Measurements from ENCODE around the gene PATL2. TPM values are rescaled to one million over a fixed set of nuclear protein-coding genes. Genes with fewer than 3 reads are reported as not detected.
"Not testable (repeated sequence)": the region's sequence is repeated elsewhere in the genome, so short reads cannot be mapped to it uniquely, and the experiment has no call there.

Gene PATL2
- total RNA-seq, 1 donor from 2014 or later, result not detected

DNA sequence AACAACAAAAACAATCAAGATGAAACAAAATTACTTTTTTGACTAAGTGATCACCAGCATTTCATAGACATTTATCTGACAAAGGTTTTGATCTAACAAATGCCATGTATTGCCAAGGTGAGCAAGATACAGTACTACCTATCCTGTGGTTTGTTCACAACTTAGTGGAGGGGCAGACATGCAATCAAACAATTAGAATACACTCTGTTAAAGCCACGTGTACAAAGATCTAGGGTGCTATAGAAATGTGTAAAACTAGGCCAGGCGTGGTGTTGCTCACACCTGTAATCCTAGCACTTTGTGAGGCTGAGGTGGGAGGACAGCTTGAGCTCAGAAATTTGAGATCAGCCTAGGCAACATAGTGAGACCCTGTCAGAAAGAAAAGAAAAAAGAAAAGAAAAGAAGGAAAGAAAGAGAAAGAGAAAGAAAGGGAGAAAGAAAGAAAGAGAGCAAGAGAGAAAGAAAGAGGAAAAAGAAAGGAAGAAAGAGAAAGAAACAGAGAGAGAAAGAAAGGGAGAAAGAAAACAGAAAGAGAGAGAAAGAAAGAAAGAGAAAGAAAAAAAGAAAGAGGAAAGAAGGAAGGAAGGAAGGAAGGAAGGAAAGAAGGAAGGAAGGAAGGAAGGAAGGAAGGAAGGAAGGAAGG lies 23.8 kb upstream of the PATL2 start:
- DNase-seq (ENCODE audit: low spot score), result no peak
- peaks cover 14% of the 10 kb centered on the region for H3K36me3 Mint-ChIP-seq
- no peak overlapping the region for H2AFZ ChIP-seq (replicated peaks)
- no peak overlapping the region for H3K4me3 ChIP-seq
- no peaks in the 10 kb centered on the region for H3K79me2 ChIP-seq (ENCODE audit: low read depth)
- H3K9me3 ChIP-seq (ENCODE audit: low read depth), result no peaks in the 10 kb centered on the region
- H3K27ac ChIP-seq, result no peak overlapping the region
- no peaks in the 10 kb centered on the region for H3F3A ChIP-seq (ENCODE audit: low read depth)
- peaks cover 8% of the 10 kb centered on the region for H3K27me3 ChIP-seq
- no peak overlapping the region for H3K4me3 Mint-ChIP-seq
- H3K4me1 Mint-ChIP-seq, result peaks cover 16% of the 10 kb centered on the region
- H3K27me3 Mint-ChIP-seq (ENCODE audit: insufficient read depth, low read depth), result no peaks in the 10 kb centered on the region
- no peaks in the 10 kb centered on the region for H3K36me3 ChIP-seq
- no peaks in the 10 kb centered on the region for H3K4me1 ChIP-seq
- peaks cover 5% of the 10 kb centered on the region for H3K9me3 Mint-ChIP-seq
- H3K9ac ChIP-seq, result no peak overlapping the region
- no peak for TF ChIP-seq EZH2phosphoT487 (IDR thresholded peaks at IDR 0.05)
- TF ChIP-seq, protein P1, sequence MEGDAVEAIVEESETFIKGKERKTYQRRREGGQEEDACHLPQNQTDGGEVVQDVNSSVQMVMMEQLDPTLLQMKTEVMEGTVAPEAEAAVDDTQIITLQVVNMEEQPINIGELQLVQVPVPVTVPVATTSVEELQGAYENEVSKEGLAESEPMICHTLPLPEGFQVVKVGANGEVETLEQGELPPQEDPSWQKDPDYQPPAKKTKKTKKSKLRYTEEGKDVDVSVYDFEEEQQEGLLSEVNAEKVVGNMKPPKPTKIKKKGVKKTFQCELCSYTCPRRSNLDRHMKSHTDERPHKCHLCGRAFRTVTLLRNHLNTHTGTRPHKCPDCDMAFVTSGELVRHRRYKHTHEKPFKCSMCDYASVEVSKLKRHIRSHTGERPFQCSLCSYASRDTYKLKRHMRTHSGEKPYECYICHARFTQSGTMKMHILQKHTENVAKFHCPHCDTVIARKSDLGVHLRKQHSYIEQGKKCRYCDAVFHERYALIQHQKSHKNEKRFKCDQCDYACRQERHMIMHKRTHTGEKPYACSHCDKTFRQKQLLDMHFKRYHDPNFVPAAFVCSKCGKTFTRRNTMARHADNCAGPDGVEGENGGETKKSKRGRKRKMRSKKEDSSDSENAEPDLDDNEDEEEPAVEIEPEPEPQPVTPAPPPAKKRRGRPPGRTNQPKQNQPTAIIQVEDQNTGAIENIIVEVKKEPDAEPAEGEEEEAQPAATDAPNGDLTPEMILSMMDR (IDR thresholded peaks at IDR 0.05), result no peak
- no peak for TF ChIP-seq EZH2 (IDR thresholded peaks at IDR 0.05)
- H3K27ac Mint-ChIP-seq, result no peak overlapping the region
- H3K4me2 ChIP-seq, result no peak overlapping the region
- no peaks in the 10 kb centered on the region for H4K20me1 ChIP-seq (ENCODE audit: low read depth)

DNA sequence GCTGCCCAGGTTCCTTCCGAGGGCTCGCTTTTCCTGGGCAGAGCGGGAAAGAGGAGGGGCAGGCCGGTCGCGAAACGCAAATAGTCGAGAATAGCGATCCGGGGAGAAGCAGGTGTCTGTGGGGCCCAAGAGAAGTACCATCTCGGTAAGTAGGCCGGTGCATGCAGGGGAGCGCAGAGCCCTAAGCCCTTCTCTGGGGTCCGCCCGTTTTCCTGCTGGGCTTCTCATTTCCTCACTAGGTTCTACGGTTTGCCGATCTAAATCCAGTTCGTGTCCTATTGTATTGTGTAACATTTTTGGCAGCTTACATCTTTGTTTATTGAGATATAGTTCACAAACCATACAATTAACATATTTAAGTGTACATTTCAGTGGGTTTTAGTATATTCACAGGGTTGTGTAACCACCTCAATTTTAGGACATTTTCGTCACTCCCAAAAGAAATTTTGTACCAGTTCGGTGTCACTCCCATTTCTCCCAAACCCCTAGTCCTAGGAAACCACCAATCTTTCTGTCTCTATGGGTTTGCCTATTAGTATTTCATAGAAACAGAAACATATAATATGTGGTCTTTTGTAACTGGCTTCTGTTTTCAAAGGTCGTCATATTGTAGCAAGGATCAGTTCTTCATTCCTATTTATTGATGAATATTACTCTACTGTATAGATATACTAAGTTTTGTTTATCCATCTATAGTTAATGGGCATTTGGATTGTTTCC lies 18.4 kb upstream of the PATL2 start:
- peak; percentile 40 for DNase-seq (ENCODE audit: low spot score)
- Mint-ChIP-seq H3K4me1 (peaks cover 24% of the 10 kb centered on the region), H3K9me3 (no peaks in the 10 kb centered on the region), H3K4me3 (peak overlapping the region; percentile 97), H3K36me3 (peaks cover 14% of the 10 kb centered on the region), H3K27me3 (ENCODE audit: insufficient read depth, low read depth) (peaks cover 3% of the 10 kb centered on the region), H3K27ac (peak overlapping the region; percentile 90)
- H3K9me3 ChIP-seq (ENCODE audit: low read depth), result no peaks in the 10 kb centered on the region
- H3K27me3 ChIP-seq, result peaks cover 33% of the 10 kb centered on the region
- H3K9ac ChIP-seq, result no peak overlapping the region
- H3K79me2 ChIP-seq (ENCODE audit: low read depth), result no peaks in the 10 kb centered on the region
- H3K4me3 ChIP-seq, result peak overlapping the region; percentile 53
- TF ChIP-seq EZH2phosphoT487 (IDR thresholded peaks at IDR 0.05) (no peak), EZH2 (IDR thresholded peaks at IDR 0.05) (no peak)
- TF ChIP-seq, protein P1 (IDR thresholded peaks at IDR 0.05), result no peak
- no peaks in the 10 kb centered on the region for H3K4me1 ChIP-seq
- H3K27ac ChIP-seq, result no peak overlapping the region
- peak overlapping the region; percentile 85 for H3K4me2 ChIP-seq
- no peaks in the 10 kb centered on the region for H4K20me1 ChIP-seq (ENCODE audit: low read depth)
- H3K36me3 ChIP-seq, result no peaks in the 10 kb centered on the region
- peak overlapping the region; percentile 81 for H2AFZ ChIP-seq (replicated peaks)
- peaks cover 18% of the 10 kb centered on the region for H3F3A ChIP-seq (ENCODE audit: low read depth)

GRCh38 chr15:44728576-44729407 lies 17.7 kb upstream of the PATL2 start:
- Histone ChIP-seq H3K27me3 (peaks cover 33% of the 10 kb centered on the region), H3F3A (ENCODE audit: low read depth) (peaks cover 18% of the 10 kb centered on the region), H2AFZ (replicated peaks) (peak overlapping the region; percentile 81), H3K36me3 (no peaks in the 10 kb centered on the region), H3K4me1 (no peaks in the 10 kb centered on the region), H3K79me2 (ENCODE audit: low read depth) (no peaks in the 10 kb centered on the region), H3K4me3 (peak overlapping the region; percentile 53), H3K9me3 (ENCODE audit: low read depth) (no peaks in the 10 kb centered on the region), H3K27ac (no peak overlapping the region), H4K20me1 (ENCODE audit: low read depth) (no peaks in the 10 kb centered on the region), H3K4me2 (peak overlapping the region; percentile 85), H3K9ac (no peak overlapping the region)
- TF ChIP-seq EZH2phosphoT487 (IDR thresholded peaks at IDR 0.05) (no peak), EZH2 (IDR thresholded peaks at IDR 0.05) (peak; percentile 32)
- TF ChIP-seq, protein P1 (IDR thresholded peaks at IDR 0.05), result no peak
- H3K27me3 Mint-ChIP-seq (ENCODE audit: insufficient read depth, low read depth), result peaks cover 4% of the 10 kb centered on the region
- peaks cover 14% of the 10 kb centered on the region for H3K36me3 Mint-ChIP-seq
- H3K4me1 Mint-ChIP-seq, result peaks cover 24% of the 10 kb centered on the region
- no peaks in the 10 kb centered on the region for H3K9me3 Mint-ChIP-seq
- DNase-seq (ENCODE audit: low spot score), result peak; percentile 82
- peak overlapping the region; percentile 90 for H3K27ac Mint-ChIP-seq
- peak overlapping the region; percentile 97 for H3K4me3 Mint-ChIP-seq

DNA sequence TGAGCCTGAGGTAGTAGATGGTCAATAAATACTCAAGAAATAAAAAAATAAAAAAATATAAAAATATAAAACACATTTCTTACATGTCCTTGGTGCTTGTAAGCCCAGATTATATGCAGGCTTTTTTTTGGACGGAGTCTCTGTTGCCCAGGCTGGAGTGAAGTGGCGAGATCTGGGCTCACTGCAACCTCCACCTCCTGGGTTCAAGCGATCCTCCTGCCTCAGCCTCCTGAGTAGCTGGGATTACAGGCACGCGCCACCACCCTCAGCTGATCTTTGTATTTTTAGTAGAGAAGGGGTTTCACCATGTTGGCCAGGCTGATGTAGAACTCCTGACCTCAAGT lies 17.1 kb upstream of the PATL2 start:
- H3K9me3 ChIP-seq (ENCODE audit: low read depth); H3K9me3 Mint-ChIP-seq; H3K79me2 ChIP-seq (ENCODE audit: low read depth); H3K27ac ChIP-seq; H3K27me3 Mint-ChIP-seq (ENCODE audit: insufficient read depth, low read depth); H3K36me3 ChIP-seq; H4K20me1 ChIP-seq (ENCODE audit: low read depth); DNase-seq (ENCODE audit: low spot score); H3K4me1 ChIP-seq; H3K9ac ChIP-seq: not testable (repeated sequence)
- Mint-ChIP-seq H3K4me3 (peak overlapping the region; percentile 97), H3K4me1 (peaks cover 22% of the 10 kb centered on the region), H3K27ac (peak overlapping the region; percentile 90), H3K36me3 (peaks cover 12% of the 10 kb centered on the region)
- H3K27me3 ChIP-seq, result peaks cover 33% of the 10 kb centered on the region
- H3F3A ChIP-seq (ENCODE audit: low read depth), result peaks cover 18% of the 10 kb centered on the region
- peak overlapping the region; percentile 53 for H3K4me3 ChIP-seq
- H3K4me2 ChIP-seq, result peak overlapping the region; percentile 85
- H2AFZ ChIP-seq (replicated peaks), result peak overlapping the region; percentile 81
